ENCODE measurements around the gene ENPP6. TPM values are rescaled to one million over a fixed set of nuclear protein-coding genes. Genes with fewer than 3 reads are reported as not detected.
"Not testable (repeated sequence)": the region's sequence is repeated elsewhere in the genome, so short reads cannot be mapped to it uniquely, and the experiment has no call there.

The ENPP6 gene
- total RNA-seq, 1 donor from 2014 or later = not detected

GRCh38 chr4:184150102-184150839, 67.4 kb downstream of the ENPP6 start:
- DNase-seq (ENCODE audit: low read depth) = no peak

- no peak for DNase-seq (ENCODE audit: low read depth)
Measured at GRCh38 chr4:184148738-184149637, 68.7 kb downstream of the ENPP6 start.

DNA sequence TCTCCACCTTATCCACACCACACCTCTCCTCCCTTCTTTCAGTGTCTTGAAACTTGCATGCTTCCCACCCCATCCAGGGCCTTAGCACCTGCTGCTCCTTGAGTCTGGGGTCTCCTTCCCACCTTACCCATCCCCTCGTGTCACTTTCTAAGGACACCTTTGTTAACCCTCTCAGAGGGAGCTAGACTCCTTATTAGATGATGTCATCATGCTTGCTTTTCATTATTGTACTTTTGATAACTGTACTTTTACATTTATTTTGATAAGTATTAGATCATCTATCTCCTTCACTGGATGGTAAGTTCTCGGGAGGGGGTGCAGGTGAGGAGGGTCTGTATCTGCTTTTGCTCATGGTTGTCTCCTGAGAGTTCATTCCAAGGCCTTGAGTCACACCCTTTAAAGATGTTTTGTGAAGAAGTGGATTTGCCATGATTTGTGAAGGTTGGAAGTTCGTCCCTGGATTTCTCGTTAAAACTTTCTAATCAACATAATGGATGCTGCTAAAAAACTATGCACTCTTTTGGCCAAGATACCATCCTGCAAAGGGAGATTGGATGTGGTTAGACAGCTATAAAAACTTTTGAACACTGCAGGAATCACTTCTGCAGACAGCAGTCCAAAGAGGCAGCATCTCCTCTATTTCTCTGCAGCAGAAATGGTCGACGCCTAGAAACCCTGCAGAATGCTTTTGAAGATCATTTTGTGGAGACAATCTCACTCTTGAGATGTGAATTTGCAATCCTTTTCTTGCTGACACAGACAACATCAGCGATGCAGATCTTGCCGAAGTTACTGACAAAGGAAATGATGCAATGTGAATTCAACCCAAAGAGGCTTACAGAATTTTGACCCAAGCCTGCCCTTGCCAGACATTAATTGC, 69.6 kb downstream of the ENPP6 start:
- DNase-seq (ENCODE audit: low read depth) = no peak

DNA sequence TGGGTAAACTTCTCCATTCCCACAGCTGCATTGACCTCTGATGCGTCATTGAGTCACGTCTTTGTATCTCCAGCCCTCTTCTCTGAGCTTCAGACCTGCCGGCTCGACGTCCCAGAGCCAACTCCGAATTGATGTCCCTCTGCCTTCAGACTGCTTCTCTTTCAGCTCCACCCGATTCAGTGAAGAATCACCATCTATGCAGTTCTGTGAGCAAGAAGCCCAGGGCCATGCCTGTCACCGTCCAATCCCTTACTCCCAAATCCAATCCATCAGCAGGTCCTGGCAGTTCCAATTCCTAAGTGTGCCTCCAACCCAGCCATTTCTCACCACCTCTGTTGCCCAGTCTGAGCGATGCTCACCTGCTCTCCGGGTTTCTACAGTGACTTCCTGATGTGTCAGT, 70.7 kb downstream of the ENPP6 start:
- DNase-seq (ENCODE audit: low read depth) = no peak

DNA sequence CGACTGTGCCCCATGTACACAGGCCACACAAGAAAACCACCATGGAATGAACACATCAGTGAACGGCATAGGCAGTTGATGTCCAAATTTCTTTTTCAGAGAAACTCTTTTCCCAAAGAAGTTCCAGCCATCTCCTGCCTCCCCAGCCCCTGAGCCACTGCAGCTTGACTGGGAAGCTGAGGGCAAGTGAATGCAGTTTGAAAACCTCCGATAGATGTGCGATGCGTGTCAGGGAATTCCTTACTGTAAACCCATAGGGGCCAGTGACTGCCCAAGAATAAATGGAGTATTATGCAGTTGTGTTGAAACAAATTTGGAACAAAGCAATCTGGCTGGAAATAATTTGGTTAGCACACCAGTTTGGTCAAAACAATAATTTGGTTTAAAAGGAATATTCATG, 72.1 kb downstream of the ENPP6 start:
- DNase-seq (ENCODE audit: low read depth) = no peak

DNA sequence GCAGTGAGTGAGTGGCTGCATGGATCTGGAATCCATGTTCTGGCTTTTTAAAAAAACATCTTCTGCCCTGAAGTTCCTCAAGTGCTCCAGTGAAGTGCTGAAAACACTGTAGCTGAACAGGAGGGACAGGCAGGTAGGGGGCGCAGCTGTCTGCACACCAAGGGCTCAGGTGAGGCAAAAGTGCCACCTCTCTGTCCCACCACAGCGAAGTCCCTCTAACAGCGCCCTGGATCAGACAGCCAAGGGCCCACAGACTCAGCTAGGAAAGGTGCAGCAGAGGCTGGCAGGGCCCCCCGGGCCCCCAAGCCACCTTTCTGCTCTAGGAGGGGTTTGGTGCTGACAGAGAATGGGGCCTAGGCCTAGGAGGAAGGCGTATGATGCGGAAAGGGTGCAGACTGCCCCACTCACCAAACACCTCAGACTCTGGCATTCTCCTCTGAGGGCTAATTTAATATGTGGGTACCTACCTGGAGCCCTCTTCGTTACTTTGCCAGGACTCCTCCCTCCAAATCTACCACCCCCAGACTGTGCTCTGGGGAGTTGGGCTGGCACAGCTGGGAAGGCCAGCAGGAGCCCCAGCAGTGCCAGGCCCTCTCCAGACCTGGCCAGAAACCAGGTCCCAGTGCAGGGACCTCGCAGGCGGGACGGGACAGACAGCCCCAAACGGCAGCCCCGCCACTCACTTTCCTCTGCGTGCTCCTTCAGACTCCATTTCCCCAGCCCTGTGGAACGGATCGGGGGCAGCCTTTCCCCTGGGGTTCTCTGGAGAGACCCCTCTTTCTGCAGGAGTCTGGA, 73.7 kb downstream of the ENPP6 start:
- no peak for DNase-seq (ENCODE audit: low read depth)

GRCh38 chr4:184142121-184143000, 75.3 kb downstream of the ENPP6 start:
- no peak for DNase-seq (ENCODE audit: low read depth)

DNA sequence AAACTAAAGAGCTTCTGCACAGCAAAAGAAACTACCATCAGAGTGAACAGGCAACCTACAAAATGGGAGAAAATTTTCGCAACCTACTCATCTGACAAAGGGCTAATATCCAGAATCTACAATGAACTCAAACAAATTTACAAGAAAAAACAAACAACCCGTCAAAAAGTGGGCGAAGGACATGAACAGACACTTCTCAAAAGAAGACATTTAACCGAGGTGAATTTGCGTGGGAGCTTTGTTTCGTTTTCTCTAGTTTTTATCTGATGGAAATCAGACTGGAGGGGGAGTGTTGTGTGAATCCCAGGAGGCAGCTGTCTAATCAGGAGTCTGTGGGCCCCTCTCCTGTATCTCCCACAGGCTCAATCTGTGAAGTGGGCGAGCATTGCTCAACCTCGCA, 76.8 kb downstream of the ENPP6 start:
- not testable (repeated sequence) for DNase-seq (ENCODE audit: low read depth)

GRCh38 chr4:184136525-184136924, 81.1 kb downstream of the ENPP6 start:
- DNase-seq (ENCODE audit: low read depth) = no peak

GRCh38 chr4:184126800-184127199, 90.9 kb downstream of the ENPP6 start:
- DNase-seq (ENCODE audit: low read depth) = no peak

- DNase-seq (ENCODE audit: low read depth) = no peak
Measured at GRCh38 chr4:184122631-184123408, 94.9 kb downstream of the ENPP6 start.

DNA sequence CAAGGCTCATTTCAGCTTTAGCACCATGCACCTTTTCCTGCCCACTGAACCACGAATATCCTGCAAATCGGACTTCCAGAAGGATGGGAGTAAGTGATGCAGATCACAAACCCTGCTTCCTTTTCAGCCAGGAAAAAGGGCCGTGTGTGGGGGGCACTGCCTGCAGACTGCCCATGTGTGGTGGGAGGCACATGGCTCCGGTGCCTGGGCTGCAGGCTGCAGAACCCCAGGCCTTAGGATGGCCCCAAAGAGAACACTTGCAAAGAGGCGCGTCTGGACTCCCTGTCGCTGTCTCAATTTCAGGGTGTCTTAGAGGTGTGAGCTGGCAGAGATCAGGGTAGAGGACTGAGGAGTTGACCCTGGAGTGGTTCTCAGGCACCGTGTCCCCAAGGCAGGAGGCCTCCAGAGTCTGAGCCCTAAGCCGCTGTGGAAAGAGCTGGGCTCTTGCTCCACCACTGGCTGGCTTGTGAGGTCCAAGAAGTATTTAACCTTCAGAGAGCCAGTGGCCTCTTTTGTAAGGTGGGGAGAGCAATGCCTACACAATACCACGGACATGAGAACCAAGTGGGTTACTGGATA, 97.0 kb downstream of the ENPP6 start:
- DNase-seq (ENCODE audit: low read depth) = no peak

DNA sequence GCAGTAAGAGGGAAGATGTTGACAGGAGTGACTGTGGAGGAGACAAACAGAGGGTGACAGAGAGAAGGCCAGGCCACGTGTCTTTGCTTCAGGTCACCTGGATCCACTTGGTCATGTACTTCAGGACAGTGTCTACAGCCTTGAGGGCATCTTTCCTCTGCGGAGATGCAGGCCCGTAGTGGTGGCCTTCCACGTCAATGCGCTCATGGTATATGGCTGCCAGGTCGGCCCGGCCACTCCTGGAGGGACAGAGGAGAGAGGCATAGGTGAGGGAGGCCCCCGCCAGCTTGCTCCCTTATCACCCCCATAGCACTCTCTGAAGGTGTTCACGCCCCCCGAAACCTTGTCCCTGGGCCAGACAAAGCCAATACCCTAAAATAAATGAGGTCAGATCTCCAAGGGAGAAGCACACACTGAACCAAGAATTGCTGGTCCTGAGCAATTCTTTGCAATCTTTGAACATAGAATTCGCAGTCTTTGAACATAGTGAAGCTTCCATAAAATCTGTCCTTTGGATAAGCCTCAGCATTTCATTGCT, 99.9 kb downstream of the ENPP6 start:
- DNase-seq (ENCODE audit: low read depth) = no peak

DNA sequence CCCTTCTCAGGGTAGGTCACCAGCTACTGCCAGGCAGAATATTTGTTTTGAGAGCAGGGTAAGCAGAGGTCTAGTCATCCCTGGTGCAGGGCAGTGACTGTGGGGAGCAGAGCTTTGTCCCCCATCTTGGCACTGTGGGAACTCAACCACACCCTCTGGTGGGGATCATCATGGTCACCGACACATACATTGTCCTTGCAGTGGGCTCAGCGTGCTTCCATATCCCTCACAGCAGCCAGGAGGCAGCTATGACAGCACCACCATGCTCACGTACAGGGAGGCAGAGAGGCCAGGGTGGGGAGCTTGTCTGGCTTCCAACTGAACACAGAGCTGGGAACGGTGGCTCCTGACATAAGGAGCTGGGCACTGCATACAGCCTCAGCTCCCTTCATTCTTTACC, 102.3 kb downstream of the ENPP6 start:
- no peak for DNase-seq (ENCODE audit: low read depth)

GRCh38 chr4:184114431-184114830, 103.2 kb downstream of the ENPP6 start:
- no peak for DNase-seq (ENCODE audit: low read depth)

- no peak for DNase-seq (ENCODE audit: low read depth)
Measured at GRCh38 chr4:184112006-184112550, 105.6 kb downstream of the ENPP6 start.

DNA sequence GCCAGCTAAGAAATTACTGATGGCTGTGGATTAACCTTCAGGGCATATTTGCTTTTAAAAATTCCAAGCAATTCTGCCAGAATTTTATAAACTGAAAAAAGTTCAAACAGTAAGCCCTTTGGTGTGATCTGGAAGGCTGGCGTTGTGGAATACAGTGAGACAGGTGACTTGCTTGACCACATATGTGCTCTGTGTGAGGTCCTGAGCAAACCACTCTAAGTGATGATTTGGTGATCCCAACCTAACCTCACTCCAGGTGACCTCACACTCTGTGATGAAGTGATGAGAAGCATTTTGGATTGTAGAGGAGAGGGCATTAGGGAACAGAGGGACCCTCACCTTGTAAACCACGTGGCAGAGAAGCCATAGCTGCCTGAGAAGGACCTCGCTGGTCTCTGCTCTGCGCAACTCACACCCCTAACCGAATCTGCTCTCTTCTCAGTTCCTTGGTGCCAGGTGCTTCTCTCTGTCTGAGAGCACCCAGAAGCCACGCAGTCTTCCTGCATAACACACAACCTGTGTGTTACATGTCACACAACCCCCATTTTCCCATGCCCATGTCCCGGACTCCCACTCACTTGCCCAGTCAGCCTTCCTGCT, 106.3 kb downstream of the ENPP6 start:
- no peak for DNase-seq (ENCODE audit: low read depth)
